T-helper 1 cell treated with Interleukin-12 subunit alpha and Interleukin-12 subunit beta and Interleukin-4 antibody, amounts not matched to agents 30 ng/mL and 1 ng/mL, for 36 hours (primary cell): ENCODE measurements around the gene ALKBH6. TPM values are rescaled to one million over a fixed set of nuclear protein-coding genes. Genes with fewer than 3 reads are reported as not detected.

Experiments
- intact Hi-C: fragments of 100-400 bp; cut with micrococcal nuclease; formaldehyde crosslinking; loops from one replicate; pipeline ENCODE4 v1.15.1; 2024
- total RNA-seq: library from RNA; stranded (reverse); gene quantifications from 2 replicates; pipeline ENCODE4 v1.2.3, GENCODE V29; 2022

ALKBH6 gene
- total RNA-seq, 1 donor from 2014 or later = 49.1 TPM

- intact Hi-C loops = no loop called here
Observed at GRCh38 chr19:35960432-35960972, 53.5 kb downstream of the ALKBH6 start.

GRCh38 chr19:35959968-35960320 is 54.1 kb downstream of the ALKBH6 start:
- intact Hi-C loops = loop anchor here (1.0 kb wide), 3 partner anchors 35 to 94 kb away; partner anchors contain the start of genes ALKBH6, SDHAF1, THAP8 and WDR62

Other genes starting within 250 kb of the ALKBH6 start
- gene ARHGAP33, start 238.6 kb downstream of the ALKBH6 start, total RNA-seq = 43.7 and 55.9 TPM in 2 replicates
- not detected in 2 replicates for gene PRODH2, start 201.4 kb downstream of the ALKBH6 start, total RNA-seq
- gene NPHS1, start 161.7 kb downstream of the ALKBH6 start, total RNA-seq = not detected in 2 replicates
- gene KIRREL2, start 157.3 kb downstream of the ALKBH6 start, total RNA-seq = 3.0 and 3.3 TPM in 2 replicates
- 1.7 and 3.6 TPM in 2 replicates for gene APLP1, start 145.6 kb downstream of the ALKBH6 start, total RNA-seq
- gene NFKBID, start 113.7 kb downstream of the ALKBH6 start, total RNA-seq = 54.0 and 63.1 TPM in 2 replicates
- 101 and 108 TPM in 2 replicates for gene HCST, start 111.7 kb downstream of the ALKBH6 start, total RNA-seq
- not detected in 2 replicates for gene TYROBP, start 105.9 kb downstream of the ALKBH6 start, total RNA-seq
- gene LRFN3, start 77.8 kb downstream of the ALKBH6 start, total RNA-seq = 13.1 and 14.7 TPM in 2 replicates
- 16.8 and 17.4 TPM in 2 replicates for gene SDHAF1, start 19.0 kb downstream of the ALKBH6 start, total RNA-seq
- gene SYNE4, start 5.4 kb downstream of the ALKBH6 start, total RNA-seq = 2.6 and 2.7 TPM in 2 replicates
- 3.4 and 3.8 TPM in 2 replicates for gene CLIP3, start 18.7 kb upstream of the ALKBH6 start, total RNA-seq
- 2.6 and 3.5 TPM in 2 replicates for gene THAP8, start 40.1 kb upstream of the ALKBH6 start, total RNA-seq
- 20.3 and 21.7 TPM in 2 replicates for gene WDR62, start 40.7 kb upstream of the ALKBH6 start, total RNA-seq
- gene OVOL3, start 96.9 kb upstream of the ALKBH6 start, total RNA-seq = not detected in 2 replicates
- 47.8 and 53.4 TPM in 2 replicates for gene POLR2I, start 100.7 kb upstream of the ALKBH6 start, total RNA-seq
- 198 and 205 TPM in 2 replicates for gene TBCB, start 101.3 kb upstream of the ALKBH6 start, total RNA-seq
- gene CAPNS1, start 125.9 kb upstream of the ALKBH6 start, total RNA-seq = 439 and 454 TPM in 2 replicates
- gene COX7A1, start 138.2 kb upstream of the ALKBH6 start, total RNA-seq = not detected in 2 replicates
- gene ZNF565, start 200.5 kb upstream of the ALKBH6 start, total RNA-seq = 2.2 and 2.5 TPM in 2 replicates
- gene ZNF146, start 200.9 kb upstream of the ALKBH6 start, total RNA-seq = 57.8 and 60.7 TPM in 2 replicates